Glutamatergic neuron (in vitro differentiated cells): ENCODE measurements around the gene ALG3. TPM values are rescaled to one million over a fixed set of nuclear protein-coding genes. Genes with fewer than 3 reads are reported as not detected.

Experiments used
- DNase-seq: peaks from one replicate; pipeline ENCODE4 v3.0.0; 2022
- H3K27ac Mint-ChIP-seq: one replicate; pipeline ENCODE4 v1.8.0; 2020; ENCODE audit warnings: mild to moderate bottlenecking, mixed read lengths, inconsistent platforms; ENCODE audit not compliant: unreplicated experiment
- H3K27me3 Mint-ChIP-seq: one replicate; pipeline ENCODE4 v1.8.0; 2020; ENCODE audit warnings: mild to moderate bottlenecking, moderate library complexity, mixed read lengths, inconsistent platforms; ENCODE audit not compliant: unreplicated experiment
- H3K36me3 Mint-ChIP-seq: one replicate; pipeline ENCODE4 v1.8.0; 2020; ENCODE audit warnings: mild to moderate bottlenecking, mixed read lengths, inconsistent platforms; ENCODE audit not compliant: unreplicated experiment
- H3K4me1 Mint-ChIP-seq: one replicate; pipeline ENCODE4 v1.8.0; 2020; ENCODE audit warnings: mild to moderate bottlenecking, low read depth, mixed read lengths, inconsistent platforms; ENCODE audit not compliant: unreplicated experiment
- H3K4me3 Mint-ChIP-seq: one replicate; pipeline ENCODE4 v1.8.0; 2020; ENCODE audit warnings: mild to moderate bottlenecking, mixed read lengths, inconsistent platforms; ENCODE audit not compliant: unreplicated experiment
- H3K9me3 Mint-ChIP-seq: one replicate; pipeline ENCODE4 v1.8.0; 2020; ENCODE audit warnings: mild to moderate bottlenecking, moderate library complexity, mixed read lengths, inconsistent platforms; ENCODE audit not compliant: unreplicated experiment
- CTCF ChIP-seq: fragments of 200-600 bp; sonication (generic); IDR thresholded peaks from one replicate; pipeline ENCODE4 v1.5.0; 2021; ENCODE audit not compliant: partially characterized antibody, unreplicated experiment
- total RNA-seq: library from RNA; stranded (reverse); fragmentation: NEBNext Ultra II Directional; extraction: Animal tissue kit (Norgen Biotek cat#: 25700); gene quantifications from one replicate; pipeline ENCODE4 v1.2.1, GENCODE V29; 2021; ENCODE audit not compliant: unreplicated experiment

Gene ALG3
- total RNA-seq, 1 donor from 2014 or later, result 26.5 TPM

GRCh38 chr3:184238246-184238818 is 10.4 kb downstream of the ALG3 start:
- peaks cover 12% of the 10 kb centered on the region for H3K27me3 Mint-ChIP-seq
- DNase-seq, result no peak
- no peak for TF ChIP-seq CTCF
- H3K4me1 Mint-ChIP-seq, result peaks cover 29% of the 10 kb centered on the region
- H3K27ac Mint-ChIP-seq, result peak overlapping the region; percentile 59
- peaks cover 4% of the 10 kb centered on the region for H3K36me3 Mint-ChIP-seq
- peaks cover 19% of the 10 kb centered on the region for H3K9me3 Mint-ChIP-seq
- no peak overlapping the region for H3K4me3 Mint-ChIP-seq

GRCh38 chr3:184237807-184238206 is 11.0 kb downstream of the ALG3 start:
- Mint-ChIP-seq H3K27ac (peak overlapping the region; percentile 76), H3K27me3 (peaks cover 12% of the 10 kb centered on the region), H3K36me3 (peaks cover 4% of the 10 kb centered on the region), H3K4me1 (peaks cover 32% of the 10 kb centered on the region), H3K9me3 (peaks cover 19% of the 10 kb centered on the region), H3K4me3 (no peak overlapping the region)
- no peak for DNase-seq
- TF ChIP-seq CTCF, result no peak

- H3K9me3 Mint-ChIP-seq, result peaks cover 20% of the 10 kb centered on the region
- no peak for DNase-seq
- H3K4me3 Mint-ChIP-seq, result peak overlapping the region; percentile 44
- peaks cover 33% of the 10 kb centered on the region for H3K4me1 Mint-ChIP-seq
- no peak for TF ChIP-seq CTCF
- peaks cover 13% of the 10 kb centered on the region for H3K27me3 Mint-ChIP-seq
- H3K27ac Mint-ChIP-seq, result peak overlapping the region; percentile 76
- peaks cover 4% of the 10 kb centered on the region for H3K36me3 Mint-ChIP-seq
Observed at GRCh38 chr3:184237211-184237610, 11.6 kb downstream of the ALG3 start.

GRCh38 chr3:184236636-184237035 is 12.1 kb downstream of the ALG3 start:
- Mint-ChIP-seq H3K27me3 (peaks cover 14% of the 10 kb centered on the region), H3K4me1 (peaks cover 34% of the 10 kb centered on the region), H3K36me3 (peaks cover 4% of the 10 kb centered on the region), H3K9me3 (peaks cover 22% of the 10 kb centered on the region), H3K27ac (peak overlapping the region; percentile 76), H3K4me3 (no peak overlapping the region)
- no peak for DNase-seq
- no peak for TF ChIP-seq CTCF

GRCh38 chr3:184236033-184236410 is 12.7 kb downstream of the ALG3 start:
- no peak for DNase-seq
- Mint-ChIP-seq H3K36me3 (peaks cover 4% of the 10 kb centered on the region), H3K27me3 (peaks cover 19% of the 10 kb centered on the region), H3K9me3 (peaks cover 26% of the 10 kb centered on the region), H3K4me3 (peak overlapping the region; percentile 68), H3K4me1 (peaks cover 34% of the 10 kb centered on the region), H3K27ac (peak overlapping the region; percentile 84)
- no peak for TF ChIP-seq CTCF
